Vagina (tissue), 2 donors: ENCODE measurements around the gene SPATA6. TPM values are rescaled to one million over a fixed set of nuclear protein-coding genes. Genes with fewer than 3 reads are reported as not detected.
A peak's percentile ranks its signal among the peaks of the same experiment; 100 is the strongest.

Experiments
- DNase-seq, 2 donors: peaks; one replicate each; pipeline ENCODE4 v3.0.0-alpha.2; 2017; ENCODE audit errors: extremely low spot score in 2 of 2
- H3K27ac ChIP-seq: fragments of 200-600 bp; sonication (generic); one replicate; pipeline ENCODE4 v1.5.1; 2019
- H3K27me3 ChIP-seq: fragments of 200-600 bp; sonication (generic); one replicate; pipeline ENCODE4 v1.5.1; 2019
- H3K36me3 ChIP-seq, 2 donors: fragments of 200-600 bp; sonication (generic); one replicate each; pipeline ENCODE4 v1.5.1; 2017 to 2019
- H3K4me1 ChIP-seq: fragments of 200-600 bp; sonication (generic); one replicate; pipeline ENCODE4 v1.5.1; 2019
- H3K4me3 ChIP-seq, 2 donors: fragments of 200-600 bp; sonication (generic); 1 replicate in 1 of 2; 2 replicates in 1 of 2; pipeline ENCODE4 v1.5.1; 2016 to 2019
- H3K9me3 ChIP-seq: fragments of 200-600 bp; sonication (generic); one replicate; pipeline ENCODE4 v1.5.1; 2019
- POLR2A ChIP-seq, 2 donors: fragments of 450-650 bp; IDR thresholded peaks; one replicate each; pipeline ENCODE4 v1.6.1; 2017; ENCODE audit warnings: antibody characterized with exemption in 2 of 2, mild to moderate bottlenecking in 2 of 2, moderate library complexity in 2 of 2
- POLR2AphosphoS5 ChIP-seq, 2 donors: sonication (generic); formaldehyde crosslinking; IDR thresholded peaks; one replicate each; pipeline ENCODE4 v1.9.0; 2017; ENCODE audit warnings: antibody characterized with exemption in 2 of 2, mild to moderate bottlenecking in 2 of 2, low read depth in 1 of 2; ENCODE audit not compliant: insufficient read depth in 1 of 2
- intact Hi-C: fragments of 100-400 bp; cut with DNase I; formaldehyde crosslinking; loops from one replicate; pipeline ENCODE4 v1.15.1; 2023
- small RNA-seq: library from RNA; depleted of rRNA; stranded (forward); fragments of <200 nt; gene quantifications from one replicate; pipeline ENCODE3, GENCODE V24; 2016
- total RNA-seq: library from RNA; depleted of rRNA; stranded (reverse); fragments of >200 nt; gene quantifications from one replicate; pipeline ENCODE4 v1.2.3, GENCODE V29; 2016
- TF ChIP-seq, protein P1 (sequence below), 3 experiments: fragments of 450-650 bp in 2 of 3; fragments of 200-600 bp in 1 of 3; sonication (generic) in 1 of 3; IDR thresholded peaks; one replicate each; pipeline ENCODE4 v1.5.1; 2017 to 2019; ENCODE audit warnings: antibody characterized with exemption in 3 of 3, mild to moderate bottlenecking in 2 of 3, moderate library complexity in 2 of 3

SPATA6 gene
- total RNA-seq, 1 donor from 2014 or later, result 30.4 TPM

DNA sequence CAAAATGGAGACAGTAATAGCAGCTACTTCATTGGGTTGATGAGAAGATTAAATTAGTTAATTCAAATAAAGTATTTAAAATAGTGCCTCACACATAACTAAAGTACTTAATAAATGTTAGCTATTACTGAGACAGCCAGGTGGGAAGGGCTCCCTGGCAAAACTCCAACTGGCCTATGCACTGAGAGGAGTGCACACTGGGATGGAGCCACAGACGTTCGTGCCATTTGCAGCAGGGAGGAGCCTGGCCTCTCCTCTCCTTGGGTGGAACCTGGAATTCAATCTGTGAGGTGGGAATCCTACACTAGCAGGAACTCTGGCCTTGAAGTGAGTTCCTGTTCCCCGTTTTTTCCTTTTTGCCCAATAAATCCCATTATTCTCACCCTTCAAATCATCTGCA is 221.4 kb downstream of the SPATA6 start:
- intact Hi-C loops, result no loop called here

DNA sequence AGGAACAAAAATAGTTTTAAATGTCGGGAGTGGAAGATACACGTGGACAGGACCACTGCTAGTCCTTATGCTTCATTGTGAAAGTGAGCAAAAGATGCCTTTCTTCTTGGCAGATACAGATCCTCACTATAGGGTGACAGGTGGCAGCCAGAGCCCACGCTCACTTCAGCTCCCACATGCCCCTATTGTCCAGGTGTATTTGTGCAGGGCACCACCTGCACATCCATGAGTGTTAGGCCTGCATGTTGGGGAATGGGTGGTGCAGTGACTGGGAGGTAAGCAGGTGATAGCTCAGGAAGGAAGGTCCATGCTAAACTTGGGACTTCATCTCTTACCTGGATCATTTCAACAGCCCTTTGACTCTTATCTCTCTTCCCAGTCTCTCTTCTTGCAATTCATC is 222.1 kb downstream of the SPATA6 start:
- Histone ChIP-seq H3K4me3 (no peak overlapping the region), H3K27ac (no peak overlapping the region), H3K36me3 (no peaks in the 10 kb centered on the region), H3K27me3 (no peaks in the 10 kb centered on the region), H3K9me3 (no peaks in the 10 kb centered on the region), H3K4me1 (no peaks in the 10 kb centered on the region)
- intact Hi-C loops, result no loop called here
- no peak for DNase-seq
- TF ChIP-seq POLR2AphosphoS5 (IDR thresholded peaks at IDR 0.05; ENCODE audit: insufficient read depth in 1 of 2, low read depth in 1 of 2) (no peak), POLR2A (IDR thresholded peaks at IDR 0.05) (no peak)
- TF ChIP-seq, protein P1, sequence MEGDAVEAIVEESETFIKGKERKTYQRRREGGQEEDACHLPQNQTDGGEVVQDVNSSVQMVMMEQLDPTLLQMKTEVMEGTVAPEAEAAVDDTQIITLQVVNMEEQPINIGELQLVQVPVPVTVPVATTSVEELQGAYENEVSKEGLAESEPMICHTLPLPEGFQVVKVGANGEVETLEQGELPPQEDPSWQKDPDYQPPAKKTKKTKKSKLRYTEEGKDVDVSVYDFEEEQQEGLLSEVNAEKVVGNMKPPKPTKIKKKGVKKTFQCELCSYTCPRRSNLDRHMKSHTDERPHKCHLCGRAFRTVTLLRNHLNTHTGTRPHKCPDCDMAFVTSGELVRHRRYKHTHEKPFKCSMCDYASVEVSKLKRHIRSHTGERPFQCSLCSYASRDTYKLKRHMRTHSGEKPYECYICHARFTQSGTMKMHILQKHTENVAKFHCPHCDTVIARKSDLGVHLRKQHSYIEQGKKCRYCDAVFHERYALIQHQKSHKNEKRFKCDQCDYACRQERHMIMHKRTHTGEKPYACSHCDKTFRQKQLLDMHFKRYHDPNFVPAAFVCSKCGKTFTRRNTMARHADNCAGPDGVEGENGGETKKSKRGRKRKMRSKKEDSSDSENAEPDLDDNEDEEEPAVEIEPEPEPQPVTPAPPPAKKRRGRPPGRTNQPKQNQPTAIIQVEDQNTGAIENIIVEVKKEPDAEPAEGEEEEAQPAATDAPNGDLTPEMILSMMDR (IDR thresholded peaks at IDR 0.05), result no peak

More for the DNA sequence above, 221.4 kb downstream of the SPATA6 start:
- TF ChIP-seq, protein P1 (IDR thresholded peaks at IDR 0.05), result no peak
- no peak for TF ChIP-seq POLR2AphosphoS5 (IDR thresholded peaks at IDR 0.05; ENCODE audit: insufficient read depth in 1 of 2, low read depth in 1 of 2)
- no peak for TF ChIP-seq POLR2A (IDR thresholded peaks at IDR 0.05)
- Histone ChIP-seq H3K36me3 (no peaks in the 10 kb centered on the region), H3K4me1 (no peaks in the 10 kb centered on the region), H3K27me3 (no peaks in the 10 kb centered on the region), H3K4me3 (no peak overlapping the region), H3K27ac (no peak overlapping the region), H3K9me3 (no peaks in the 10 kb centered on the region)
- DNase-seq, result no peak

DNA sequence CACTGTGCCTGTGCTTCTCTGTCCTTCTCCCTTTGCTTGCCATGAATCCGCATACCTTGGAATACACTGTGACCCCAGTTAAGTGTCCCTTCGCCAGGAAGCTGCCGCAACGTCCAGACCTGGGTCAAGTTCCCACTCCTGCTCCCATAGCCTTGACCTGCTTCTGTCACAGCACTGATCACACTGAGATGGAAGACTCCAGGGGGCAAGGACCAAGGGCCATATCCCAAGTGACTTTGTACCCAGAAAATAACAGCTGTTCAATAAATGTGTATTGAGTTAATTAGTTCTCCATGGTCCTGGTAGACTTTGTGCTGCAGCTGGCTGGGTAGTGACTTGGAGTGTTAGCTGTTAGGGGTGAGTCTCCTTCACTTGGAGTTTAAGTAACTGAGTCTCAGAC is 223.6 kb downstream of the SPATA6 start:
- peak in 1 of 2 donors; percentile 71 for DNase-seq
- H3K4me1 ChIP-seq, result no peaks in the 10 kb centered on the region
- TF ChIP-seq POLR2A (IDR thresholded peaks at IDR 0.05) (no peak), POLR2AphosphoS5 (IDR thresholded peaks at IDR 0.05; ENCODE audit: insufficient read depth in 1 of 2, low read depth in 1 of 2) (no peak)
- TF ChIP-seq, protein P1 (IDR thresholded peaks at IDR 0.05), result no peak
- no peaks in the 10 kb centered on the region for H3K9me3 ChIP-seq
- H3K36me3 ChIP-seq, result no peaks in the 10 kb centered on the region
- no peak overlapping the region for H3K27ac ChIP-seq
- H3K4me3 ChIP-seq, result no peak overlapping the region
- H3K27me3 ChIP-seq, result no peaks in the 10 kb centered on the region
- intact Hi-C loops, result no loop called here

DNA sequence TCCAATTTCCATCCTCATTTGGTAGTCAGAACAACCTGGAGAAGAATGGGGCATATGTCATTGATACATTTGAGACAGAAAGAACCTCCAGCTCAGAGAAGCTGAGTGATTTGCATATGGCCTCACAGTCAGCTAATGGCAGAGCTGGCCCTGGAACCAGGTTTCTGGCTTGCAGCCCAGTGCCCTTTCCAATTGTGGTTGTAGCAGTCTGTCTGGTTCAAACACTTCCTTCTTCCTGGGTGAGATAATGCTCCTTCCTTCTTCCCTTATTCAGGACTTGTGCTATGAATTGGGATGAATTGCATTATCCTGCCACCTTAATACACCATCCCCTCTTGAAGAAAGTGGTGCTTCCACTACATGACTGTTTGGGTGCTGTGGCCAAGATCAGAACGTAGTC is 225.3 kb downstream of the SPATA6 start:
- Histone ChIP-seq H3K36me3 (no peaks in the 10 kb centered on the region), H3K27me3 (no peaks in the 10 kb centered on the region), H3K27ac (no peak overlapping the region), H3K4me1 (no peaks in the 10 kb centered on the region), H3K9me3 (no peaks in the 10 kb centered on the region), H3K4me3 (no peak overlapping the region)
- DNase-seq, result no peak
- TF ChIP-seq POLR2AphosphoS5 (IDR thresholded peaks at IDR 0.05; ENCODE audit: insufficient read depth in 1 of 2, low read depth in 1 of 2) (no peak), POLR2A (IDR thresholded peaks at IDR 0.05) (no peak)
- TF ChIP-seq, protein P1 (IDR thresholded peaks at IDR 0.05), result no peak
- intact Hi-C loops, result no loop called here

Small RNAs within 50 kb of the gene (small RNA-seq; reads per million reads assigned to genes)
- not detected for gene RNU4-61P
- gene RNU6-723P, result not detected

Other genes starting within 250 kb of the SPATA6 start
- gene SLC5A9, start 249.5 kb downstream of the SPATA6 start, total RNA-seq, result 0.25 TPM